ENCODE results near the gene EIF4A2. TPM values are rescaled to one million over a fixed set of nuclear protein-coding genes. Genes with fewer than 3 reads are reported as not detected.
"Not testable (repeated sequence)": the region's sequence is repeated elsewhere in the genome, so short reads cannot be mapped to it uniquely, and the experiment has no call there.

Gene EIF4A2
- total RNA-seq, 5 donors from 2014 or later (not counting 1 experiment from before 2014, with no cell fraction given), result 544 to 870 (median 576) TPM

DNA sequence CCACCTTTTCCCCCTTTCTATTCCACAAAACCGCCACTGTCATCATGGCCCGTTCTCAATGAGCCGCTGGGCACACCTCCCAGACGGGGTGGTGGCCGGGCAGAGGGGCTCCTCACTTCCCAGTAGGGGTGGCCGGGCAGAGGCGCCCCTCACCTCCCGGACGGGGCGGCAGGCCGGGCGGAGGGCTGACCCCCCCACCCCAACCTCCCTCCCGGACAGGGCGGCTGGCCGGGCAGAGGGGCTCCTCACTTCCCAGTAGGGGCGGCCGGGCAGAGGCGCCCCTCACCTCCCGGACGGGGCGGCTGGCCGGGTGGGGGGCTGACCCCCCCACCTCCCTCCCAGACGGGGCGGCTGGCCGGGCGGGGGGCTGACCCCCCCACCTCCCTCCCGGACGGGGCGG lies 27.9 kb downstream of the EIF4A2 start:
- H3K4me1 ChIP-seq (ENCODE audit: control insufficient read depth in 1 of 2, extremely low read depth in 1 of 2, insufficient read depth in 2 of 2, low read length in 2 of 2); ATAC-seq (replicated peaks in 1 of 4); H3K9me3 Mint-ChIP-seq; CTCF ChIA-PET; H3K27ac Mint-ChIP-seq; H3K27me3 ChIP-seq (replicated peaks in 1 of 2; ENCODE audit: control insufficient read depth in 2 of 2, extremely low read depth in 1 of 2, insufficient read depth in 2 of 2, low read length in 1 of 2); H3K36me3 ChIP-seq (ENCODE audit: control insufficient read depth in 2 of 2, extremely low read depth in 1 of 2, insufficient read depth in 1 of 2, low read length in 1 of 2); H3K27me3 Mint-ChIP-seq; H3K4me1 Mint-ChIP-seq; H3K9me3 ChIP-seq; H3K27ac ChIP-seq (ENCODE audit: low read length); H3K36me3 Mint-ChIP-seq; H3K4me3 ChIP-seq (ENCODE audit: control insufficient read depth in 1 of 2, extremely low read depth in 1 of 2, low read length in 1 of 2); POLR2A ChIA-PET; H3K4me3 Mint-ChIP-seq; DNase-seq: not testable (repeated sequence)
- no CpG with 5 or more reads among the region's 29 CpGs for WGBS (ENCODE audit: insufficient coverage)

DNA sequence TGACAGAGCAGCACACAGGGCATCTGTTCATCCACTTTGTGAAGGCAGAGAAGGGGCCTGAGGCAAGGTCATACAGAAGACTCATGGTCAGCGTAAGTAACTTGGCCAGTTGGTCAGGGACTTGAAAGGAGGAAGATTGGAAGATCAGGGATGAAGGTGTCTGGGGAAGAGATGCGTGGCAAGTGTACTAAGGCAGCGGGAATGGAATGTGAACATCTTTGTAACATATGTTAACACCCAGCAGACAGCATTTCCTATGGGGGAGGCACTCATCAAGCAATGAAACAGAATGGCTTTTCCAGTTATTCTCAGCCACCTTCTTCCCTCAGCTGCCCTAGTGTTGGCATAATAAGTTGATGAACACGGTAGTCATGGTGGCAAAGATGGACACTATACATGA lies 30.7 kb downstream of the EIF4A2 start:
- H3K4me3 Mint-ChIP-seq, result no peak overlapping the region
- H3K27me3 Mint-ChIP-seq, result peaks cover 0 to 2% of the 10 kb centered on the region in 2 donors
- H3K36me3 ChIP-seq (ENCODE audit: control insufficient read depth in 2 of 2, extremely low read depth in 1 of 2, insufficient read depth in 1 of 2, low read length in 1 of 2), result no peaks in the 10 kb centered on the region
- WGBS (ENCODE audit: insufficient coverage), result 67% methylated on average over 1 of the region's 4 CpGs
- ATAC-seq (replicated peaks in 1 of 4), result no peak
- H3K4me3 ChIP-seq (ENCODE audit: control insufficient read depth in 1 of 2, extremely low read depth in 1 of 2, low read length in 1 of 2), result no peak overlapping the region
- H3K4me1 Mint-ChIP-seq, result no peaks in the 10 kb centered on the region
- ChIA-PET POLR2A (no interaction called here), CTCF (no interaction called here)
- H3K4me1 ChIP-seq (ENCODE audit: control insufficient read depth in 1 of 2, extremely low read depth in 1 of 2, insufficient read depth in 2 of 2, low read length in 2 of 2), result no peaks in the 10 kb centered on the region
- peaks cover 0 to 2% of the 10 kb centered on the region in 2 experiments for H3K27me3 ChIP-seq (replicated peaks in 1 of 2; ENCODE audit: control insufficient read depth in 2 of 2, extremely low read depth in 1 of 2, insufficient read depth in 2 of 2, low read length in 1 of 2)
- no peaks in the 10 kb centered on the region for H3K36me3 Mint-ChIP-seq
- DNase-seq, result no peak
- H3K27ac Mint-ChIP-seq, result no peak overlapping the region
- no peaks in the 10 kb centered on the region for H3K9me3 ChIP-seq
- no peak overlapping the region for H3K27ac ChIP-seq (ENCODE audit: low read length)
- no peaks in the 10 kb centered on the region for H3K9me3 Mint-ChIP-seq

DNA sequence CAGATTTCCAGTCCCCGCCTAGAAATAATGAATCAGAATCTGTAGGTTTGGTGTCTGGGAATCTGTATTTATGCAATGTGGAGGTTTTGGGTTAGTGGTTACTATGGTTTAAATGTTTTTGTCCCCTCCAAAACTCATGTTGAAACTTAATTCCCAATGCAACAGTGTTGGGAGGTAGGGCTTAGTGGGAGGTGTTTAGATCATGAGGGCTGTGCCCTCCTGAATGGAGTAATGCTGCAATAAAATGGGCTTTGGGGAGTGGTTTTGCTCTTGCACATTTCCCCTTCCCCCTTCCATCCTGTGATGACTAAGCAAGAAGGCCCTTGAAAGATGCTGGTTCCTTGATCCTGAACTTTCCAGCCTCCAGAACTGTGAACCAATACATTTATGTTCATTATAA lies 32.1 kb downstream of the EIF4A2 start:
- CTCF ChIA-PET, result no interaction called here
- POLR2A ChIA-PET, result interaction anchor here in 1 of 2 donors (0.6 kb wide), 1 partner anchor 15 kb away, joined by 4 read pairs; no protein-coding TSS in a partner anchor

DNA sequence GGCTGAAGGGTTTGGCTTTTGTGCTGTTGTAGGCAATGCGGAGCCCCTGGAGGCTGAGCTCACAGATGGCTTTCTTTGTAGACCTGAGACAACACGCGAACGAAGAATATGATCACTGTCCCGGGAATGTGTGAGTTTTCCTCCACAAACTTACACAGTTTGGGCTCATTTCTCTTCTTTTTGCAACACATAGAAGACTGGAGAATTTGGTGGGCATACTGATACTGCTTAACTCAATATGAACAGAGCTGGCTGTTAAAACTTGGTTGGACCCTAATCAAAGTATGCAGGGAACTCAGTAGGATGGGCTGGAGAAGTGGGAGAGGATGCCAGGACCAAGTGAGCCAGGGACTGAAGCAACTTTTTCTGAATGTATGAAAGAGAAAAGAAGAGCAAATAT lies 35.1 kb downstream of the EIF4A2 start:
- 67% methylated on average over 1 of the region's 5 CpGs for WGBS (ENCODE audit: insufficient coverage)

More for the DNA sequence above, 32.1 kb downstream of the EIF4A2 start:
- Histone ChIP-seq H3K4me1 (ENCODE audit: control insufficient read depth in 1 of 2, extremely low read depth in 1 of 2, insufficient read depth in 2 of 2, low read length in 2 of 2) (no peaks in the 10 kb centered on the region), H3K27me3 (replicated peaks in 1 of 2; ENCODE audit: control insufficient read depth in 2 of 2, extremely low read depth in 1 of 2, insufficient read depth in 2 of 2, low read length in 1 of 2) (peaks cover 0 to 2% of the 10 kb centered on the region in 2 experiments), H3K9me3 (no peaks in the 10 kb centered on the region), H3K27ac (ENCODE audit: low read length) (no peak overlapping the region), H3K4me3 (ENCODE audit: control insufficient read depth in 1 of 2, extremely low read depth in 1 of 2, low read length in 1 of 2) (no peak overlapping the region), H3K36me3 (ENCODE audit: control insufficient read depth in 2 of 2, extremely low read depth in 1 of 2, insufficient read depth in 1 of 2, low read length in 1 of 2) (no peaks in the 10 kb centered on the region)
- ATAC-seq (replicated peaks in 1 of 4) (no peak), DNase-seq (no peak)
- 83% methylated on average over 1 of the region's 1 CpG for WGBS (ENCODE audit: insufficient coverage)
- Mint-ChIP-seq H3K27ac (no peak overlapping the region), H3K4me1 (no peaks in the 10 kb centered on the region), H3K27me3 (peaks cover 0 to 2% of the 10 kb centered on the region in 2 donors), H3K36me3 (no peaks in the 10 kb centered on the region), H3K9me3 (no peaks in the 10 kb centered on the region), H3K4me3 (no peak overlapping the region)

DNA sequence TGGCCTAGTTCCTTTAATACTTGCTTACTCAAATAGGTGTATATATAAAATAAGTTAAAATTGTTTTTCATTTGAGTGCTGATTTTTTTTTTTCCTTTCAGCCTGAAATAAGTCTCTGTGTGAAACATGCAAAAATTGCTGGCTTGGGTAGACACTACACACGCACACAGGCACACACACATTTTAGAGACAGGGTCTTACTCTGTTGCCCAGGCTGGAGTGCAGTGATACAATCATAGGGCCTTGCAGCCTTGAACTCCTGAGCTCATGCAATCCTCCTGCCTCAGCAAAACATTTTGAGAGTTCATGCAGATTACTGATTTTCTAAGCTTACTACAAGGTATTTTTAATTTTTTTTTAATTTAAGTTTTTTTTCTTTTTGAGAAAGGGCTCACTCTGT lies 35.6 kb downstream of the EIF4A2 start:
- POLR2A ChIA-PET, result interaction anchor here in 1 of 2 donors (0.6 kb wide), 1 partner anchor 36 kb away, joined by 3 read pairs; the partner anchor contains the start of gene EIF4A2
- Mint-ChIP-seq H3K4me3 (no peak overlapping the region), H3K27me3 (peaks cover 0 to under 1% of the 10 kb centered on the region in 2 donors), H3K4me1 (no peaks in the 10 kb centered on the region), H3K27ac (no peak overlapping the region), H3K9me3 (no peaks in the 10 kb centered on the region), H3K36me3 (no peaks in the 10 kb centered on the region)
- no peak for ATAC-seq (replicated peaks in 1 of 4)
- H3K27me3 ChIP-seq (replicated peaks in 1 of 2; ENCODE audit: control insufficient read depth in 2 of 2, extremely low read depth in 1 of 2, insufficient read depth in 2 of 2, low read length in 1 of 2), result no peaks in the 10 kb centered on the region
- no peaks in the 10 kb centered on the region for H3K9me3 ChIP-seq
- H3K27ac ChIP-seq (ENCODE audit: low read length), result no peak overlapping the region
- H3K4me3 ChIP-seq (ENCODE audit: control insufficient read depth in 1 of 2, extremely low read depth in 1 of 2, low read length in 1 of 2), result no peak overlapping the region
- no peak for DNase-seq
- no peaks in the 10 kb centered on the region for H3K36me3 ChIP-seq (ENCODE audit: control insufficient read depth in 2 of 2, extremely low read depth in 1 of 2, insufficient read depth in 1 of 2, low read length in 1 of 2)
- WGBS (ENCODE audit: insufficient coverage), result no CpG with 5 or more reads among the region's 1 CpG
- H3K4me1 ChIP-seq (ENCODE audit: control insufficient read depth in 1 of 2, extremely low read depth in 1 of 2, insufficient read depth in 2 of 2, low read length in 2 of 2), result no peaks in the 10 kb centered on the region
- CTCF ChIA-PET, result interaction anchor here (0.7 to 1.8 kb wide), 9 partner anchors 12 to 836 kb away, joined by 3 to 10 read pairs (median 5); no protein-coding TSS in a partner anchor

More for the DNA sequence above, 35.1 kb downstream of the EIF4A2 start:
- CTCF ChIA-PET, result interaction anchor here (0.7 to 1.8 kb wide), 6 partner anchors 11 to 836 kb away, joined by 3 to 9 read pairs (median 5); no protein-coding TSS in a partner anchor
- Histone ChIP-seq H3K36me3 (ENCODE audit: control insufficient read depth in 2 of 2, extremely low read depth in 1 of 2, insufficient read depth in 1 of 2, low read length in 1 of 2) (no peaks in the 10 kb centered on the region), H3K27me3 (replicated peaks in 1 of 2; ENCODE audit: control insufficient read depth in 2 of 2, extremely low read depth in 1 of 2, insufficient read depth in 2 of 2, low read length in 1 of 2) (no peaks in the 10 kb centered on the region), H3K4me3 (ENCODE audit: control insufficient read depth in 1 of 2, extremely low read depth in 1 of 2, low read length in 1 of 2) (no peak overlapping the region), H3K4me1 (ENCODE audit: control insufficient read depth in 1 of 2, extremely low read depth in 1 of 2, insufficient read depth in 2 of 2, low read length in 2 of 2) (no peaks in the 10 kb centered on the region), H3K27ac (ENCODE audit: low read length) (no peak overlapping the region), H3K9me3 (no peaks in the 10 kb centered on the region)
- Mint-ChIP-seq H3K27ac (no peak overlapping the region), H3K36me3 (no peaks in the 10 kb centered on the region), H3K4me3 (no peak overlapping the region), H3K27me3 (no peaks in the 10 kb centered on the region), H3K4me1 (no peaks in the 10 kb centered on the region), H3K9me3 (no peaks in the 10 kb centered on the region)
- POLR2A ChIA-PET, result interaction anchor here in 1 of 2 donors (0.6 kb wide), 2 partner anchors 15 to 35 kb away, joined by 3 to 6 read pairs; partner anchors contain the start of gene EIF4A2
- ATAC-seq (replicated peaks in 1 of 4), result no peak
- no peak for DNase-seq

DNA sequence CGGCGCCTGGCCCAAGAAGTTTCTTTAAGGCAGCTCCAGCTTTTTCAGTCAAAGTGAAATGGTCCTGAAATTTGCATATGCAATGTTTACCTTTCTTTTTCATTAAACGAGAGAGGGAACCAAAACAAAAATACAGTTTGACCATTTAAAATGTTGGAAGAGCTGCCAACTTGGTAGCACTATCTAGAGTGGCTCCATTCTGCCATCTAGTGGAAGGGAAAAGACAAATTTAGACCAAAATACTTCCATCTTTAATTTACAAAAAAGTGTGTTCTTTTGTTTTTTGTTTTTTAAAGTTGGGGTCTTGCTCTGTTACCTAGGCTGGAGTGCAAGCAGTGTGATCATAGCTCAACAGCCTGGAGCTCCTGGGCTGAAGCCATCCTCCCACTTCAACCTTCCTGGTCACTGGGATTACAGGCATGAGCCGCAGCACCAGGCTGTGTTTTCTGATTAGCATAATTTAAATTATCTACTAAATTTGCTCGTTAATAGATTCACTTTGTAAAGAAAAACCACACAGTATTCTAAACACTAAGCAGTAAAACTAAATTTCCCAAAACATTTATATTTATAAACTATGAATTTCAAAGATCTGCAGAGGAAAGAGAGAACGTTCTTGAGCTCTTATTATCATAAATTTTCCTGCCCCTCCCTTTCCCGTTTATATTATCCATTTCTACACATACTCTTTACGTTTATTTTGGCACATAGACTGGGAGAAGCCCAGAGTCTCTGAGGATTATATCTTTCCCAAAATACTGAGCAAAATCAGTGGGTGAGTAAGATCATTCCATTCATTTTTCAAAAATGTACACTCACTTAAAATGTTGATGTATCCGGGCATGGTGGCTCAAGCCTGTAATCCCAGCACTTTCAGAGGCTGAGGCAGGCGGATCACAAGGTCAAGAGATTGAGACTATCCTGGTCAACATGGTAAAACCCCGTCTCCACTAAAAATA lies 38.3 kb downstream of the EIF4A2 start:
- POLR2A ChIA-PET, result interaction anchor here in 1 of 2 donors (0.8 kb wide), 1 partner anchor 38 kb away, joined by 5 read pairs; the partner anchor contains the start of gene EIF4A2
- H3K9me3 ChIP-seq, result no peaks in the 10 kb centered on the region
- no peak overlapping the region for H3K4me3 ChIP-seq (ENCODE audit: control insufficient read depth in 1 of 2, extremely low read depth in 1 of 2, low read length in 1 of 2)
- Mint-ChIP-seq H3K36me3 (no peaks in the 10 kb centered on the region), H3K4me3 (no peak overlapping the region), H3K9me3 (no peaks in the 10 kb centered on the region), H3K27ac (no peak overlapping the region), H3K4me1 (peaks cover 12 to 14% (median 12%) of the 10 kb centered on the region in 3 donors), H3K27me3 (peaks cover 19 to 22% of the 10 kb centered on the region in 2 donors)
- no peaks in the 10 kb centered on the region for H3K36me3 ChIP-seq (ENCODE audit: control insufficient read depth in 2 of 2, extremely low read depth in 1 of 2, insufficient read depth in 1 of 2, low read length in 1 of 2)
- H3K27me3 ChIP-seq (replicated peaks in 1 of 2; ENCODE audit: control insufficient read depth in 2 of 2, extremely low read depth in 1 of 2, insufficient read depth in 2 of 2, low read length in 1 of 2), result peaks cover 0 to 25% of the 10 kb centered on the region in 2 experiments
- ATAC-seq (replicated peaks in 1 of 4), result peak in 1 of 4 experiments; percentile 48
- peak in 2 of 35 experiments; percentile 14 to 77 for DNase-seq
- WGBS (ENCODE audit: insufficient coverage), result 80% methylated on average over 1 of the region's 11 CpGs
- no peak overlapping the region for H3K27ac ChIP-seq (ENCODE audit: low read length)
- H3K4me1 ChIP-seq (ENCODE audit: control insufficient read depth in 1 of 2, extremely low read depth in 1 of 2, insufficient read depth in 2 of 2, low read length in 2 of 2), result peaks cover 2 to 17% of the 10 kb centered on the region in 2 experiments
- CTCF ChIA-PET, result interaction anchor here (0.5 to 2.9 kb wide), 20 partner anchors 16 to 893 kb away, joined by 3 to 12 read pairs (median 4); partner anchors contain the start of genes DNAJB11 (in 1 of the 2) and RFC4 (in 1 of the 2)
